ENCODE measurements around the gene CNPY1.

DNA sequence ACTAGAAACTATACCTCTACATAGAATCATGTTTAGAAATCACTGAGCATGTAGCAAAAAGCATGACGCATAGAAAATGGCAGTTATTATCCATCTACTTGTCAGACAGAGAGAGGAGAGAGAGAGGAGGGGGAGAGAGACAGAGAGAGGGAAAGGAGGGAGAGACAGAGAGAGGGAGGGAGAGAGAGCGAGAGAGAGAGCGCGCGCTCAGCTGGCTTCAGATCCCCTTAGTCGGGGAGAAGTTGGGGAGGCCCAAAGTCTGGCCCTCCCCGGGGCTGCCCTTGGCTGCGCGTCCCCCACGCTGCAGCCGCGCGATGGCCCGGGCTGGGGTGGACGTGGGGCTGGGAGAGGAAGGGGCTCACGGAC, 37.0 kb downstream of the CNPY1 start:
- TF ChIP-seq CREB1 (IDR thresholded peaks at IDR 0.05) (no peak), POLR2AphosphoS5 (IDR thresholded peaks at IDR 0.05; ENCODE audit: low read depth, low read length) (no peak), KDM5A (IDR thresholded peaks at IDR 0.05; ENCODE audit: low read length) (no peak)
- TF ChIP-seq, protein P1, sequence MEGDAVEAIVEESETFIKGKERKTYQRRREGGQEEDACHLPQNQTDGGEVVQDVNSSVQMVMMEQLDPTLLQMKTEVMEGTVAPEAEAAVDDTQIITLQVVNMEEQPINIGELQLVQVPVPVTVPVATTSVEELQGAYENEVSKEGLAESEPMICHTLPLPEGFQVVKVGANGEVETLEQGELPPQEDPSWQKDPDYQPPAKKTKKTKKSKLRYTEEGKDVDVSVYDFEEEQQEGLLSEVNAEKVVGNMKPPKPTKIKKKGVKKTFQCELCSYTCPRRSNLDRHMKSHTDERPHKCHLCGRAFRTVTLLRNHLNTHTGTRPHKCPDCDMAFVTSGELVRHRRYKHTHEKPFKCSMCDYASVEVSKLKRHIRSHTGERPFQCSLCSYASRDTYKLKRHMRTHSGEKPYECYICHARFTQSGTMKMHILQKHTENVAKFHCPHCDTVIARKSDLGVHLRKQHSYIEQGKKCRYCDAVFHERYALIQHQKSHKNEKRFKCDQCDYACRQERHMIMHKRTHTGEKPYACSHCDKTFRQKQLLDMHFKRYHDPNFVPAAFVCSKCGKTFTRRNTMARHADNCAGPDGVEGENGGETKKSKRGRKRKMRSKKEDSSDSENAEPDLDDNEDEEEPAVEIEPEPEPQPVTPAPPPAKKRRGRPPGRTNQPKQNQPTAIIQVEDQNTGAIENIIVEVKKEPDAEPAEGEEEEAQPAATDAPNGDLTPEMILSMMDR (IDR thresholded peaks at IDR 0.05; ENCODE audit: control extremely low read depth in 1 of 3, insufficient read depth in 1 of 3, low read depth in 1 of 3, low read length in 3 of 3): no peak

Measured in H1 (cell line).